K562 (cell line): ENCODE results near the gene EPB41L4A. TPM values are rescaled to one million over a fixed set of nuclear protein-coding genes. Genes with fewer than 3 reads are reported as not detected.

ENCODE experiments used
- ATAC-seq: fragments of 200-7000 bp; cut with Tn5 transposase; 3 replicates; pipeline ENCODE4 v1.9.1; 2020; ENCODE audit warnings: moderate library complexity
- BruUV-seq: library from RNA; stranded (reverse); fragments of 400-500 nt; replicated peaks from 2 replicates; lab custom pipeline; 2021; lab: Mats Ljungman, UMichigan
- CTCF ChIA-PET: fragments of 300-600 bp; formaldehyde crosslinking; extraction: SDS; loops from one replicate; lab custom pipeline; 2021; ENCODE audit warnings: low intra/inter-chr PET ratio; lab: Yijun Ruan, JAX
- POLR2A ChIA-PET: fragments of 300-600, 350-650 bp; sonication (Branson Sonifier 250); formaldehyde crosslinking; extraction: SDS; loops from one replicate; lab custom pipeline; 2021; ENCODE audit warnings: antibody characterized with exemption, inconsistent platforms; lab: Yijun Ruan, JAX
- DNase-seq, 4 experiments: peaks; one replicate each; pipeline versions ENCODE4 v3.0.0 to v3.0.0-alpha.2; 2011 to 2018; ENCODE audit warnings: low spot score in 3 of 4, mixed read lengths in 3 of 4; ENCODE audit errors: extremely low read depth in 1 of 4
- FAIRE-seq: peaks from 2 replicates; lab custom pipeline; 2011; peaks lifted over from hg19 to GRCh38; lab: Jason Lieb, UNC
- H2AFZ ChIP-seq: 2 replicates; pipeline ENCODE4 v1.6.0; 2011; ENCODE audit warnings: low read depth, low read length, control low read depth, inconsistent platforms
- H3K27ac ChIP-seq: fragments of 200-600 bp; 3 replicates; pipeline ENCODE4 v1.8.0; 2011; ENCODE audit warnings: low read depth, mild to moderate bottlenecking, control low read depth, inconsistent platforms, low read length, moderate library complexity, mixed read lengths; ENCODE audit errors: extremely low read depth
- H3K27me3 ChIP-seq, 2 experiments: fragments of 300-600 bp in 1 of 2; 2 replicates in 1 of 2; 3 replicates in 1 of 2; pipeline versions ENCODE4 v1.6.0 to v1.8.0; 2011; ENCODE audit warnings: inconsistent platforms in 2 of 2, low read length in 2 of 2, mild to moderate bottlenecking in 1 of 2, mixed read lengths in 1 of 2, moderate library complexity in 1 of 2; ENCODE audit not compliant: control insufficient read depth in 2 of 2, insufficient read depth in 2 of 2
- H3K36me3 ChIP-seq: fragments of 300-600 bp; 3 replicates; pipeline ENCODE4 v1.8.0; 2011; ENCODE audit warnings: mild to moderate bottlenecking, low read length, inconsistent platforms; ENCODE audit not compliant: control insufficient read depth, insufficient read depth
- H3K4me1 ChIP-seq, 2 experiments: fragments of 200-600 bp in 1 of 2; replicated peaks in 1 of 2; 2 replicates in 1 of 2; 3 replicates in 1 of 2; pipeline versions ENCODE4 v1.5.1 to v1.8.0; 2011; ENCODE audit warnings: inconsistent platforms in 2 of 2, low read length in 2 of 2, mild to moderate bottlenecking in 1 of 2, mixed read lengths in 1 of 2, moderate library complexity in 1 of 2; ENCODE audit not compliant: control insufficient read depth in 2 of 2, insufficient read depth in 2 of 2
- H3K4me2 ChIP-seq: 2 replicates; pipeline ENCODE4 v1.6.1; 2011; ENCODE audit warnings: low read length, control low read depth, inconsistent platforms, mixed read lengths; ENCODE audit not compliant: insufficient read depth
- H3K4me3 ChIP-seq: fragments of 200-600 bp; sonication (generic), shearing (Covaris generic); 2 replicates; pipeline ENCODE4 v1.5.1; 2016; ENCODE audit warnings: control low read depth, inconsistent platforms
- H3K79me2 ChIP-seq: fragments of 200-600 bp; 3 replicates; pipeline ENCODE4 v1.8.0; 2011; ENCODE audit warnings: low read length, inconsistent platforms; ENCODE audit not compliant: control insufficient read depth, insufficient read depth
- H3K9ac ChIP-seq, 2 experiments: 2 replicates each; pipeline versions ENCODE4 v1.6.0 to v1.6.1; 2011; ENCODE audit warnings: low read depth in 2 of 2, low read length in 2 of 2, control low read depth in 1 of 2, inconsistent platforms in 1 of 2, mild to moderate bottlenecking in 1 of 2, mixed read lengths in 1 of 2; ENCODE audit not compliant: insufficient read depth in 1 of 2
- H3K9me1 ChIP-seq: one replicate; pipeline ENCODE4 v1.6.0; 2011; ENCODE audit warnings: inconsistent platforms, mild to moderate bottlenecking, low read length, moderate library complexity; ENCODE audit not compliant: control insufficient read depth, insufficient read depth
- H3K9me3 ChIP-seq: replicated peaks from 2 replicates; pipeline ENCODE4 v1.5.1; 2011; ENCODE audit warnings: low read depth, low read length, inconsistent platforms; ENCODE audit not compliant: control insufficient read depth, insufficient read depth
- H4K20me1 ChIP-seq: replicated peaks from 2 replicates; pipeline ENCODE4 v1.6.1; 2011; ENCODE audit warnings: low read length, inconsistent platforms, mixed read lengths; ENCODE audit not compliant: control insufficient read depth, insufficient read depth
- CBFA2T3 ChIP-seq: fragments of 450-650 bp; IDR thresholded peaks from 2 replicates; pipeline ENCODE4 v1.6.1; 2017
- CXXC5 ChIP-seq: fragments of 250-450 bp; sonication (Bioruptor Pico); IDR thresholded peaks from 2 replicates; pipeline ENCODE4 v1.8.0; 2022; ENCODE audit warnings: inconsistent platforms, mild to moderate bottlenecking, moderate library complexity
- FOSL1 ChIP-seq: fragments of 200-800 bp; sonication (Bioruptor generic); conservative IDR thresholded peaks from 2 replicates; pipeline ENCODE4 v1.6.1; 2016; ENCODE audit warnings: missing genetic modification characterization, missing compliant biosample characterization
- HDAC6 ChIP-seq: IDR thresholded peaks from 2 replicates; pipeline ENCODE4 v1.6.1; 2012; ENCODE audit warnings: low read depth, mild to moderate bottlenecking, control low read depth, inconsistent platforms, low read length, moderate library complexity
- IFI16 ChIP-seq: fragments of 250-450 bp; sonication (Bioruptor Pico); IDR thresholded peaks from 2 replicates; pipeline ENCODE4 v2.1.2; 2022; ENCODE audit warnings: mild to moderate bottlenecking, inconsistent platforms
- PHF8 ChIP-seq: fragments of 200-600 bp; sonication (generic); IDR thresholded peaks from 2 replicates; pipeline ENCODE4 v1.6.1; 2012; ENCODE audit warnings: mixed run types, mild to moderate bottlenecking, inconsistent platforms, low read length, moderate library complexity, borderline replicate concordance
- SIX5 ChIP-seq, 2 experiments: IDR thresholded peaks; 2 replicates each; pipeline ENCODE4 v1.6.1; 2011; ENCODE audit warnings: low read length in 2 of 2, borderline replicate concordance in 1 of 2, low read depth in 1 of 2, mild to moderate bottlenecking in 1 of 2, moderate library complexity in 1 of 2; ENCODE audit not compliant: insufficient read depth in 1 of 2
- SP2 ChIP-seq: IDR thresholded peaks from 2 replicates; pipeline ENCODE4 v1.6.1; 2011; ENCODE audit warnings: mild to moderate bottlenecking, low read depth, low read length, moderate library complexity; ENCODE audit not compliant: poor library complexity, severe bottlenecking; ENCODE audit errors: extremely low read depth
- ZNF197 ChIP-seq: fragments of 200-800 bp; sonication (Bioruptor generic); IDR thresholded peaks from 2 replicates; pipeline ENCODE4 v1.6.1; 2016; ENCODE audit warnings: low read depth, missing genetic modification characterization, missing compliant biosample characterization
- ZNF561 ChIP-seq: fragments of 450-650 bp; formaldehyde crosslinking; conservative IDR thresholded peaks from 2 replicates; pipeline ENCODE4 v1.4.0; 2020; ENCODE audit warnings: mild to moderate bottlenecking, moderate library complexity
- ZNF695 ChIP-seq: fragments of 450-650 bp; formaldehyde crosslinking; IDR thresholded peaks from 2 replicates; pipeline ENCODE4 v1.4.0; 2020; ENCODE audit warnings: mild to moderate bottlenecking, moderate library complexity
- WGBS: fragments of 100-300 bp; shearing (Covaris generic); methylation state at CpG from one replicate; pipeline ENCODE4 v1.1.6; 2016; ENCODE audit warnings: low coverage, mixed read lengths; ENCODE audit not compliant: insufficient coverage; ENCODE audit errors: missing lambda C conversion rate; 5-methylcytosine and 5-hydroxymethylcytosine counted together
- in situ Hi-C: fragments of 300-500 bp; cut with MboI; formaldehyde crosslinking; loops from 4 replicates; pipeline ENCODE4 v1.15.0; 2018; ENCODE audit warnings: inconsistent platforms, mixed read lengths
- intact Hi-C: fragments of 100-400 bp; cut with micrococcal nuclease; formaldehyde crosslinking; loops from 2 replicates; pipeline ENCODE4 v1.14.2; 2022
- polyA plus RNA-seq, 8 experiments: library from polyadenylated mRNA; depleted of rRNA in 4 of 8; stranded (reverse) in 5 of 8; unstranded in 3 of 8; fragments of >200 nt; fragmentation: Nextera tagmentation in 2 of 8; fragmentation: Illumina TruSeq in 1 of 8; extraction: Ambion mirVana in 2 of 8; extraction: Trizol in 1 of 8; gene quantifications; 2 replicates each; pipeline versions ENCODE4 v1.2.1 to v1.2.3, GENCODE V29; 2011 to 2014; ENCODE audit warnings: inconsistent platforms in 1 of 8, missing spikeins in 1 of 8
- total RNA-seq, 7 experiments: library from RNA; depleted of rRNA in 6 of 7; stranded (reverse); fragments of >200 nt in 6 of 7; fragmentation: Illumina TruSeq in 2 of 7; extraction: Trizol in 2 of 7; gene quantifications; 2 replicates each; pipeline versions ENCODE4 v1.2.1 to v1.2.3, GENCODE V29; 2011 to 2021; ENCODE audit warnings: low replicate concordance in 1 of 7
- TF ChIP-seq, protein P1 (sequence below): fragments of 200-800 bp; sonication (Bioruptor generic); IDR thresholded peaks from 2 replicates; pipeline ENCODE4 v1.6.1; 2017; ENCODE audit warnings: missing genetic modification characterization, missing compliant biosample characterization
- TF ChIP-seq, protein P2 (sequence below): sonication (generic); formaldehyde crosslinking; IDR thresholded peaks from 2 replicates; pipeline ENCODE4 v1.8.0; 2023; ENCODE audit warnings: missing genetic modification reagents, mild to moderate bottlenecking, borderline replicate concordance
- TF ChIP-seq, protein P3 (sequence below): fragments of 250-450 bp; sonication (Bioruptor Pico); IDR thresholded peaks from 2 replicates; pipeline ENCODE4 v1.5.0; 2021

The EPB41L4A gene
- total and polyA plus RNA-seq, 9 of the 15 experiments (the other 6 are each of a cell fraction or from before 2014, with no cell fraction given), result 0.04 to 0.35 (median 0.12) TPM; not detected in 3

DNA sequence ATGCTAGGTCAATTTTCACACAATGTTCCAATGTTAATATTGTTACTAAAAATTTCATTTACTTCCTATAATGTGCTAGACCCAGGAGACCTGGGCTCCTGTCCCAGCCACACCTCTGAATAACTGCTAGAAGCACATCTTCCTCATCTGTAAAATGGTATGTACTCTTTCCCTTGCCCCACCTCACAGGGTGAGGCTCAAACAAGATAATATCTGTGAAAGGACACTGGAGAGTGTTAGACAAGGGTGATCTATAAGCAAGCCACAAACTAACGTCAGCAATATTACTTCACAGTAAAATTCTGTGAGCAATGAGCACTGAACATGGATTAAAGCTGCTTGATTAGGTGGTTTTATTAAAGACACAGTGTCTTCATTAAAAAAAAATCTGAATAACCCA is 186.4 kb downstream of the EPB41L4A start:
- Histone ChIP-seq H4K20me1 (no peaks in the 10 kb centered on the region), H3K4me1 (no peaks in the 10 kb centered on the region), H2AFZ (no peak overlapping the region), H3K9ac (no peak overlapping the region), H3K36me3 (no peaks in the 10 kb centered on the region), H3K4me2 (no peak overlapping the region), H3K4me3 (no peak overlapping the region), H3K27ac (no peak overlapping the region), H3K9me1 (no peaks in the 10 kb centered on the region), H3K79me2 (no peaks in the 10 kb centered on the region), H3K9me3 (no peaks in the 10 kb centered on the region), H3K27me3 (no peaks in the 10 kb centered on the region)
- ChIA-PET POLR2A (no interaction called here), CTCF (no interaction called here)
- 0% methylated on average over 1 of the region's 1 CpG for WGBS
- no TSS peak for BruUV-seq
- no peak for DNase-seq
- no peak for ATAC-seq
- intact Hi-C loops (no loop called here), in situ Hi-C loops (no loop called here)
- FAIRE-seq, result no peak
- TF ChIP-seq ZNF695 (CRISPR knock-in tag) (no peak), ZNF197 (CRISPR knock-in tag) (no peak), SP2 (no peak), FOSL1 (no peak), CBFA2T3 (no peak), ZNF561 (CRISPR knock-in tag) (no peak), PHF8 (no peak), IFI16 (CRISPR knock-in tag) (no peak), SIX5 (IDR thresholded peaks at IDR 0.05; ENCODE audit: borderline replicate concordance in 1 of 2, insufficient read depth in 1 of 2, low read depth in 1 of 2, low read length in 2 of 2) (no peak), CXXC5 (CRISPR knock-in tag) (no peak), HDAC6 (no peak)
- TF ChIP-seq, protein P1, sequence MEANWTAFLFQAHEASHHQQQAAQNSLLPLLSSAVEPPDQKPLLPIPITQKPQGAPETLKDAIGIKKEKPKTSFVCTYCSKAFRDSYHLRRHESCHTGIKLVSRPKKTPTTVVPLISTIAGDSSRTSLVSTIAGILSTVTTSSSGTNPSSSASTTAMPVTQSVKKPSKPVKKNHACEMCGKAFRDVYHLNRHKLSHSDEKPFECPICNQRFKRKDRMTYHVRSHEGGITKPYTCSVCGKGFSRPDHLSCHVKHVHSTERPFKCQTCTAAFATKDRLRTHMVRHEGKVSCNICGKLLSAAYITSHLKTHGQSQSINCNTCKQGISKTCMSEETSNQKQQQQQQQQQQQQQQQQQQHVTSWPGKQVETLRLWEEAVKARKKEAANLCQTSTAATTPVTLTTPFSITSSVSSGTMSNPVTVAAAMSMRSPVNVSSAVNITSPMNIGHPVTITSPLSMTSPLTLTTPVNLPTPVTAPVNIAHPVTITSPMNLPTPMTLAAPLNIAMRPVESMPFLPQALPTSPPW (CRISPR knock-in tag), result no peak
- TF ChIP-seq, protein P2, sequence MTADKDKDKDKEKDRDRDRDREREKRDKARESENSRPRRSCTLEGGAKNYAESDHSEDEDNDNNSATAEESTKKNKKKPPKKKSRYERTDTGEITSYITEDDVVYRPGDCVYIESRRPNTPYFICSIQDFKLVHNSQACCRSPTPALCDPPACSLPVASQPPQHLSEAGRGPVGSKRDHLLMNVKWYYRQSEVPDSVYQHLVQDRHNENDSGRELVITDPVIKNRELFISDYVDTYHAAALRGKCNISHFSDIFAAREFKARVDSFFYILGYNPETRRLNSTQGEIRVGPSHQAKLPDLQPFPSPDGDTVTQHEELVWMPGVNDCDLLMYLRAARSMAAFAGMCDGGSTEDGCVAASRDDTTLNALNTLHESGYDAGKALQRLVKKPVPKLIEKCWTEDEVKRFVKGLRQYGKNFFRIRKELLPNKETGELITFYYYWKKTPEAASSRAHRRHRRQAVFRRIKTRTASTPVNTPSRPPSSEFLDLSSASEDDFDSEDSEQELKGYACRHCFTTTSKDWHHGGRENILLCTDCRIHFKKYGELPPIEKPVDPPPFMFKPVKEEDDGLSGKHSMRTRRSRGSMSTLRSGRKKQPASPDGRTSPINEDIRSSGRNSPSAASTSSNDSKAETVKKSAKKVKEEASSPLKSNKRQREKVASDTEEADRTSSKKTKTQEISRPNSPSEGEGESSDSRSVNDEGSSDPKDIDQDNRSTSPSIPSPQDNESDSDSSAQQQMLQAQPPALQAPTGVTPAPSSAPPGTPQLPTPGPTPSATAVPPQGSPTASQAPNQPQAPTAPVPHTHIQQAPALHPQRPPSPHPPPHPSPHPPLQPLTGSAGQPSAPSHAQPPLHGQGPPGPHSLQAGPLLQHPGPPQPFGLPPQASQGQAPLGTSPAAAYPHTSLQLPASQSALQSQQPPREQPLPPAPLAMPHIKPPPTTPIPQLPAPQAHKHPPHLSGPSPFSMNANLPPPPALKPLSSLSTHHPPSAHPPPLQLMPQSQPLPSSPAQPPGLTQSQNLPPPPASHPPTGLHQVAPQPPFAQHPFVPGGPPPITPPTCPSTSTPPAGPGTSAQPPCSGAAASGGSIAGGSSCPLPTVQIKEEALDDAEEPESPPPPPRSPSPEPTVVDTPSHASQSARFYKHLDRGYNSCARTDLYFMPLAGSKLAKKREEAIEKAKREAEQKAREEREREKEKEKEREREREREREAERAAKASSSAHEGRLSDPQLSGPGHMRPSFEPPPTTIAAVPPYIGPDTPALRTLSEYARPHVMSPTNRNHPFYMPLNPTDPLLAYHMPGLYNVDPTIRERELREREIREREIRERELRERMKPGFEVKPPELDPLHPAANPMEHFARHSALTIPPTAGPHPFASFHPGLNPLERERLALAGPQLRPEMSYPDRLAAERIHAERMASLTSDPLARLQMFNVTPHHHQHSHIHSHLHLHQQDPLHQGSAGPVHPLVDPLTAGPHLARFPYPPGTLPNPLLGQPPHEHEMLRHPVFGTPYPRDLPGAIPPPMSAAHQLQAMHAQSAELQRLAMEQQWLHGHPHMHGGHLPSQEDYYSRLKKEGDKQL, result no peak
- TF ChIP-seq, protein P3, sequence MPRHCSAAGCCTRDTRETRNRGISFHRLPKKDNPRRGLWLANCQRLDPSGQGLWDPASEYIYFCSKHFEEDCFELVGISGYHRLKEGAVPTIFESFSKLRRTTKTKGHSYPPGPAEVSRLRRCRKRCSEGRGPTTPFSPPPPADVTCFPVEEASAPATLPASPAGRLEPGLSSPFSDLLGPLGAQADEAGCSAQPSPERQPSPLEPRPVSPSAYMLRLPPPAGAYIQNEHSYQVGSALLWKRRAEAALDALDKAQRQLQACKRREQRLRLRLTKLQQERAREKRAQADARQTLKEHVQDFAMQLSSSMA, result no peak
